Lower leg skin (tissue), 4 donors: ENCODE results near the gene DNAH11. TPM values are rescaled to one million over a fixed set of nuclear protein-coding genes. Genes with fewer than 3 reads are reported as not detected.
A peak's percentile ranks its signal among the peaks of the same experiment; 100 is the strongest.

Experiments used
- DNase-seq, 2 donors: peaks; one replicate each; pipeline ENCODE4 v3.0.0-alpha.2; 2019; ENCODE audit warnings: low spot score in 2 of 2
- H3K4me3 ChIP-seq: fragments of 200-600 bp; sonication (generic); 2 replicates; pipeline ENCODE4 v1.5.1; 2017; ENCODE audit warnings: mild to moderate bottlenecking, low read depth; ENCODE audit not compliant: poor library complexity, severe bottlenecking
- CTCF ChIP-seq, 3 donors: fragments of 450-650 bp; IDR thresholded peaks; one replicate each; pipeline ENCODE4 v1.5.1; 2016; ENCODE audit warnings: antibody characterized with exemption in 3 of 3, mild to moderate bottlenecking in 3 of 3, moderate library complexity in 2 of 3
- POLR2A ChIP-seq, 2 donors: fragments of 450-650 bp; IDR thresholded peaks; one replicate each; pipeline ENCODE4 v1.6.1; 2016 to 2017; ENCODE audit warnings: antibody characterized with exemption in 2 of 2, mild to moderate bottlenecking in 1 of 2, moderate library complexity in 1 of 2
- WGBS, 2 donors: methylation state at CpG; one replicate each; pipeline ENCODE4 v1.1.5; 2018; 5-methylcytosine and 5-hydroxymethylcytosine counted together
- intact Hi-C: fragments of 100-400 bp; cut with DNase I; formaldehyde crosslinking; loops from one replicate; pipeline ENCODE4 v1.15.0; 2023; ENCODE audit warnings: low total_unique reads
- total RNA-seq, 4 donors: library from RNA; depleted of rRNA; stranded (reverse); fragments of >200 nt; gene quantifications; one replicate each; pipeline ENCODE4 v1.1.0, GENCODE V29; 2016

The DNAH11 gene
- total RNA-seq: 10 to 100 TPM in 1 of 4 donors, 1 to 10 TPM in 2, under 1 TPM in 1; 0.88 to 10.0 (median 4.1) TPM

- WGBS, 2 donors: 0 to 1% methylated on average over 17 to 66 of the region's 66 CpGs
- intact Hi-C loops: no loop called here
- TF ChIP-seq POLR2A (IDR thresholded peaks at IDR 0.05) (no peak), CTCF (IDR thresholded peaks at IDR 0.05) (no peak)
- H3K4me3 ChIP-seq: peak within 1 kb of the TSS; percentile 28
- DNase-seq: no peak
These were observed at the start of gene DNAH11 for GRCh38 chr7:21542891-21543527. Gene DNAH11, plus strand, starts transcription at chr7:21543039. Its CDS starts 207 bp downstream, at chr7:21543246.

GRCh38 chr7:21495731-21496130 is 47.1 kb upstream of the DNAH11 start:
- no peak for TF ChIP-seq POLR2A (IDR thresholded peaks at IDR 0.05)
- TF ChIP-seq CTCF (IDR thresholded peaks at IDR 0.05): no peak
- H3K4me3 ChIP-seq: no peak overlapping the region
- intact Hi-C loops: no loop called here

GRCh38 chr7:21497072-21497471 is 45.8 kb upstream of the DNAH11 start:
- no peak for DNase-seq
- H3K4me3 ChIP-seq: no peak overlapping the region
- intact Hi-C loops: no loop called here
- TF ChIP-seq CTCF (IDR thresholded peaks at IDR 0.05): no peak
- no peak for TF ChIP-seq POLR2A (IDR thresholded peaks at IDR 0.05)

More at GRCh38 chr7:21495731-21496130, 47.1 kb upstream of the DNAH11 start:
- no peak for DNase-seq

- H3K4me3 ChIP-seq: no peak overlapping the region
- TF ChIP-seq CTCF (IDR thresholded peaks at IDR 0.05) (no peak), POLR2A (IDR thresholded peaks at IDR 0.05) (no peak)
- intact Hi-C loops: no loop called here
- DNase-seq: no peak
- 79 to 85% methylated on average over 6 of the region's 6 CpGs for WGBS, 2 donors
These were observed 42.6 kb upstream of the DNAH11 start for GRCh38 chr7:21500117-21500832.

GRCh38 chr7:21504021-21504420 is 38.8 kb upstream of the DNAH11 start:
- DNase-seq: no peak
- 88 to 89% methylated on average over 2 of the region's 2 CpGs for WGBS, 2 donors
- H3K4me3 ChIP-seq: no peak overlapping the region
- intact Hi-C loops: no loop called here
- TF ChIP-seq POLR2A (IDR thresholded peaks at IDR 0.05): no peak
- no peak for TF ChIP-seq CTCF (IDR thresholded peaks at IDR 0.05)
